A549 (cell line): ENCODE results near the gene SOHLH2.

Experiments used
- CTCF ChIP-seq: fragments of >200 bp; sonication (Bioruptor Twin); formaldehyde crosslinking; IDR thresholded peaks from 3 replicates; pipeline ENCODE4 v1.5.1; 2016
- E2F6 ChIP-seq: IDR thresholded peaks from 2 replicates; pipeline ENCODE4 v1.6.1; 2012; ENCODE audit warnings: low read depth, borderline replicate concordance
- GATA3 ChIP-seq: IDR thresholded peaks from 2 replicates; pipeline ENCODE4 v1.6.1; 2012; ENCODE audit warnings: borderline replicate concordance
- JUNB ChIP-seq: fragments of >200 bp; sonication (Bioruptor Twin); formaldehyde crosslinking; IDR thresholded peaks from 2 replicates; pipeline ENCODE4 v1.6.1; 2016
- MYC ChIP-seq: IDR thresholded peaks from 2 replicates; pipeline ENCODE4 v1.6.1; 2012; ENCODE audit warnings: mild to moderate bottlenecking, inconsistent platforms, low read length, improper control_type of control experiment, borderline replicate concordance

- TF ChIP-seq MYC: no peak
- TF ChIP-seq GATA3: no peak
- no peak for TF ChIP-seq CTCF
- TF ChIP-seq JUNB: no peak
- no peak for TF ChIP-seq E2F6
Measured at GRCh38 chr13:36211567-36211966, 2.8 kb downstream of the SOHLH2 start.
